Measurements from ENCODE around the gene CELSR1.

DNA sequence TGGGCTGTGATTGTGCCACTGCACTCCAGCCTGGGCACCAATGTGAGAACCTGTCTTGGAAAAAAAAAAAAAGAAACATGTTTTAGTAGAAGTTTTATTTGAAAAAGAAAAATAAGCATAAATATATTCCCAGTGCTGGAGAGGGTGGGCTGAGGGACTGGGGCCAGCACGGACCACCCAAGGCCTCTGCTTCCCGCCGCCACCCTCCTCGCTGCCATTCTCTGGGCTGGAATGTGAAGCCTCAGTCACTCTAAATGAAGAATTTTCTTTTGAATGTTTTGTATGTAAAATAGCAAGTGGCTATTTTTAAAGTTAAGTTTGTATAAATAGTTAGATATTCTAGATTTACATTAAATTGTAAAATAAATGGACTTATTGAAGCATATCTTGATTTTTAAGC, 207.0 kb downstream of the CELSR1 start:
- TF ChIP-seq, protein P1, sequence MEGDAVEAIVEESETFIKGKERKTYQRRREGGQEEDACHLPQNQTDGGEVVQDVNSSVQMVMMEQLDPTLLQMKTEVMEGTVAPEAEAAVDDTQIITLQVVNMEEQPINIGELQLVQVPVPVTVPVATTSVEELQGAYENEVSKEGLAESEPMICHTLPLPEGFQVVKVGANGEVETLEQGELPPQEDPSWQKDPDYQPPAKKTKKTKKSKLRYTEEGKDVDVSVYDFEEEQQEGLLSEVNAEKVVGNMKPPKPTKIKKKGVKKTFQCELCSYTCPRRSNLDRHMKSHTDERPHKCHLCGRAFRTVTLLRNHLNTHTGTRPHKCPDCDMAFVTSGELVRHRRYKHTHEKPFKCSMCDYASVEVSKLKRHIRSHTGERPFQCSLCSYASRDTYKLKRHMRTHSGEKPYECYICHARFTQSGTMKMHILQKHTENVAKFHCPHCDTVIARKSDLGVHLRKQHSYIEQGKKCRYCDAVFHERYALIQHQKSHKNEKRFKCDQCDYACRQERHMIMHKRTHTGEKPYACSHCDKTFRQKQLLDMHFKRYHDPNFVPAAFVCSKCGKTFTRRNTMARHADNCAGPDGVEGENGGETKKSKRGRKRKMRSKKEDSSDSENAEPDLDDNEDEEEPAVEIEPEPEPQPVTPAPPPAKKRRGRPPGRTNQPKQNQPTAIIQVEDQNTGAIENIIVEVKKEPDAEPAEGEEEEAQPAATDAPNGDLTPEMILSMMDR (conservative IDR thresholded peaks at IDR 0.05 in 1 of 2, IDR thresholded peaks at IDR 0.05 in 1 of 2; ENCODE audit: low read depth in 1 of 2, low read length in 2 of 2), result no peak
- TF ChIP-seq EZH2 (IDR thresholded peaks at IDR 0.05; ENCODE audit: low read length, missing control alignments), result no peak
